Measurements from ENCODE around the gene PGAP6.
A peak's percentile ranks its signal among the peaks of the same experiment; 100 is the strongest.
"Not testable (repeated sequence)": the region's sequence is repeated elsewhere in the genome, so short reads cannot be mapped to it uniquely, and the experiment has no call there.

PGAP6 gene

GRCh38 chr16:379961-380761 lies 1.6 kb downstream of the PGAP6 start:
- no peak for DNase-seq (ENCODE audit: low read depth, low spot score)
- H3K27ac ChIP-seq = no peak overlapping the region

DNA sequence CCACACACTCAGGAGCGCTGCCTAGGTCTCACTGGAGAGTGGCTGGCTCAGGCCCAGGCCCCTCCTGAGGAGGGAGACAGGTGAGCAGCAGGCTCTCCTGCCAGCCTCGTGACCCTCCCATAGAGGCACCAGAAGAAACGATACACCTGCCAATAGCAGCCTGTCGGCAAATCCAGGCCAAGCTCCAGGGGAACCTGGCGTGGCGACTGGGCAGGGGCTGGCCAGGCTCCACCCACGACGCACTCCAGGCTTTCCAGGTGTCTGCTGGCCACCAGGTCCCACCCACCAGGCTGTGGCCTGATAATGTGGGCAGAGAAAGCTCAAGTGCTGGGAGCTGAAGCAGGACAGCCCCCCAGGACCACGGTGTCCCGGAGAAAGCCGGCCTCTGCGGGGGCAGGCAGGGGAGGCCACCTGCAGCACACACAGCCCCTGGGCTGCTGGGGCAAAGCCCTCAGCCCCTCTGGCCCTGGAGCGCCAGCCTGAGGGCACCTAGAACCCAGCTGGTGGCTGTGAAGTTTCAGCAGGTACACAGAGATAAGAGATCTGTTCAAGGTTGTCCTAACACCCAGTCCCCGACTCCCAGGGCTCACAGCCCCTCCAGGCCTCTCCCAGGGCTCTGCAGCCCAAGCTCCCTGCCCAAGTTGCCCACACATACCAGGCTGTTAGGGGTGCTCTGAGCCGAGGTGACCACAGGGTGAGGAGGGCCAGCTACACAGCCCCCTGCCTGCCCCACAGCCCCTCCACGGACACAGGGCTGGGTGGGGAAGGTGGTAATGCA lies 2.4 kb downstream of the PGAP6 start:
- H3K27ac ChIP-seq = no peak overlapping the region
- DNase-seq (ENCODE audit: low read depth, low spot score) = no peak

GRCh38 chr16:378821-379182 lies 3.0 kb downstream of the PGAP6 start:
- H3K27ac ChIP-seq = no peak overlapping the region
- DNase-seq (ENCODE audit: low read depth, low spot score) = no peak

GRCh38 chr16:378113-378820 lies 3.5 kb downstream of the PGAP6 start:
- DNase-seq (ENCODE audit: low read depth, low spot score); H3K27ac ChIP-seq: not testable (repeated sequence)

- H3K27ac ChIP-seq = no peak overlapping the region
- DNase-seq (ENCODE audit: low read depth, low spot score) = no peak
Measured at GRCh38 chr16:377419-377951, 4.3 kb downstream of the PGAP6 start.

GRCh38 chr16:376817-377418 lies 4.9 kb downstream of the PGAP6 start:
- no peak for DNase-seq (ENCODE audit: low read depth, low spot score)
- H3K27ac ChIP-seq = no peak overlapping the region

DNA sequence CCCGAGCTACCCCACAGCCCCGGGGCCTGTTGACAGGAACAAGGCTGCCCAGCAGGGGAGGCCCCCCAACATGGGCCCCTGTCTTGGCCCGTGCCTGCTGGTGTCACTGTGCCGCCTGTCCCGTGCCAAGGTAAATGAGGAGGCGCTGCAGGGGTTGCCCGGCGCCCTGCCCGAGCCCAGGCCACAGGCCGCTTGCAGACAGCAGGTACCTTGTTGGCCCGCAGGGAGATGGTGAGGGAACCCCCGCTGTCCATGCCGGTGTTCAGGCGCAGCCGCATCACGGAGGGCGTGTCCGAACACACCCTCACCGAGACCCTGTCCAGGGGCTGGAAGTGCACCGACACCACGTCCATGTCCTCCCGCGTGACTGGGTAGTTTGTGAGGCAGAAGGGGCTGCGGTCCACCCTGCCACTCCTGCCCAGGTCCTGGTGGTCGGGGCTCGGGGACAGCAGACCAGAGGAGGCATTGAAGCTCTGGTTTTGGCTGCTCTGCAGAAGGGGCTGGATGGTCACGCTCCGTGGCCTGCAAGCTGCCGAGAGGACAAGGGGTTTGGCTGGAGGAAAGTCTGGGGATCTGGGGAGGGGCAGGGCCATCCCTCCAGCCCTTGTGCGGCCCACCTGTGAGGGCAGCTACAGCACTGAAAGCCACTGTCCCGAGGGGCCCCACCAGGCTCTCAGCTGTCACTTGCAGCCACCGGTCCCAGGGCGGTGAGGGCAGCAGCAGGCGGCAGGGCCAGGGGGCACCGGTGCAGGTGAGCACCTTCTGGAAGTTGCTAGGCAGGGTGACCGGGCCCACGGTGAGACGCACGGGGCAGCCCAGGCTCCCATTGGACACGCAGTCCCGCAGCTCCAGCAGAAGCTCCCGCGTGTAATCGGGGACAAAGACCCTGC lies 5.6 kb downstream of the PGAP6 start:
- no peak for DNase-seq (ENCODE audit: low read depth, low spot score)

GRCh38 chr16:375212-375611 lies 6.6 kb downstream of the PGAP6 start:
- no peak for DNase-seq (ENCODE audit: low read depth, low spot score)

More for the DNA sequence above, 5.6 kb downstream of the PGAP6 start:
- H3K27ac ChIP-seq = no peak overlapping the region

GRCh38 chr16:374616-374926 lies 7.2 kb downstream of the PGAP6 start:
- H3K27ac ChIP-seq = no peak overlapping the region
- DNase-seq (ENCODE audit: low read depth, low spot score) = no peak

More at GRCh38 chr16:375212-375611, 6.6 kb downstream of the PGAP6 start:
- H3K27ac ChIP-seq = no peak overlapping the region

DNA sequence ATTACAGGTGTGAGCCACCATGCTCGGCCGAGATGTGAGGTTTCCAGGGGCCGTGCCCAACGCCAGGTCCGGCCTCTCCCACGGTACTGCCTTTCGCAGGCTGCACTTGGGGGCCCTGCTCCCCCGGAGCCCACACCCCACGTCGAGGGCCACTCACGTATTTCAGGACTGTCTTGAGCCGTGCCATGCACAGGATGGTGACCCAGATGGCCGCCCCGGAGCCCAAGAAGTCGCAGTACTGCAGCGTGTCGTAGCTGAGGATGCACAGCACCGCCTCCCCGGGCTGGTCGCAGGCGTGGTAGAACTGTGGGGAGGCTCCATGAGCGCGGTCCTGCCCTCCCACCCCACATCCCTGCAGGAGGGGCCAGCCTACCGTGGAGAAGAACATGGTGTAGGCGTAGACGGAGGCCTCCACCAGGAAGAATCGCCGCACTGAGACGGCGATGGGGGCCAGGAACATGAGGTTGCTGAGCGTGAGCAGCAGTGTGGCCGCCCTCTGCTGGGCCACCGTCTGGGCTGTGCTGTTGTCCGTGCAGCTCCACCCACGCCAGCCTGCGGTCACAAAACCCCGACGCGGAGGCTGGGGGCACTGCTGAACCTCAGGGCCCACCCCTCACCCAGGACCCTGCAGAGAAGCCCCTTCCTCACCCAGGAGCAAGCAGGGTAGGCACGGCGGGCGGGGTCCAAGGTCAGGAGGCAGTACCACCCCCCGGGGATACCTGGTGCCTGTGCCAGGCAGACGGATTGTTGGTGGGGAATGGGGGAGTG lies 7.7 kb downstream of the PGAP6 start:
- DNase-seq (ENCODE audit: low read depth, low spot score) = no peak
- H3K27ac ChIP-seq = no peak overlapping the region

GRCh38 chr16:373020-373598 lies 8.7 kb downstream of the PGAP6 start:
- DNase-seq (ENCODE audit: low read depth, low spot score) = no peak
- H3K27ac ChIP-seq = no peak overlapping the region

DNA sequence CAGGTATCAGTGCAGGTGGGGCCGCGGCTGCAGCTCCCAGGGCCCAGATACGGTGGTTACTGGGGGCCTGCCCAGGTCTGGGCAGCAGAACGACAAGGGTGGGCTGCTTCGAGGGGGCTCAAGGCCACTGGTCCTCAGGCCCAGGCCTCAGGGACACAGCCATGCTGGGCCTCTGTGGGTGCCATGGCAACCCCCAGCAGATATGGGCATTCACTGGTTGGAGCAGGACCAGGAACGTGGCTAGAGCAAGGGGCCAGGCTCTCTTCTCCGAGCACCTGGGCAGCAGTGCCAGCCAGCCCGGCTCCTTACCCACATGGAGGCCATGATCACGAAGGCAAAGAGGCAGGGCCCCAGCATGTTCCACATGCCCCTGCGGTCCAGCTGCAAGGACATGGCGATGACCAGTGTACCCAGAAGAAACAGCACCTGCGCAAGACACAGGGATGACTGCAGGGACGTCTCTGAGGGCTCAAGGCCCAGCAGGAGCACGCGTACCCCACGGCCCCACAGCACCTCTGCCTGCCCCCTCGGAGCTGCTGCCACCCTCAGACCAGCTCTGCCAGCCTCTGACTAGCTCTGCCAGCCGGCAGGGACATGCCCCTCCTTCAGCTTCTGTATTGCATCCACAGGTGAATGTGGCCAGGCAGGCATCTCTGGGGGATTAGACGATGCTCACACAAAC lies 9.3 kb downstream of the PGAP6 start:
- no peak for DNase-seq (ENCODE audit: low read depth, low spot score)
- no peak overlapping the region for H3K27ac ChIP-seq

DNA sequence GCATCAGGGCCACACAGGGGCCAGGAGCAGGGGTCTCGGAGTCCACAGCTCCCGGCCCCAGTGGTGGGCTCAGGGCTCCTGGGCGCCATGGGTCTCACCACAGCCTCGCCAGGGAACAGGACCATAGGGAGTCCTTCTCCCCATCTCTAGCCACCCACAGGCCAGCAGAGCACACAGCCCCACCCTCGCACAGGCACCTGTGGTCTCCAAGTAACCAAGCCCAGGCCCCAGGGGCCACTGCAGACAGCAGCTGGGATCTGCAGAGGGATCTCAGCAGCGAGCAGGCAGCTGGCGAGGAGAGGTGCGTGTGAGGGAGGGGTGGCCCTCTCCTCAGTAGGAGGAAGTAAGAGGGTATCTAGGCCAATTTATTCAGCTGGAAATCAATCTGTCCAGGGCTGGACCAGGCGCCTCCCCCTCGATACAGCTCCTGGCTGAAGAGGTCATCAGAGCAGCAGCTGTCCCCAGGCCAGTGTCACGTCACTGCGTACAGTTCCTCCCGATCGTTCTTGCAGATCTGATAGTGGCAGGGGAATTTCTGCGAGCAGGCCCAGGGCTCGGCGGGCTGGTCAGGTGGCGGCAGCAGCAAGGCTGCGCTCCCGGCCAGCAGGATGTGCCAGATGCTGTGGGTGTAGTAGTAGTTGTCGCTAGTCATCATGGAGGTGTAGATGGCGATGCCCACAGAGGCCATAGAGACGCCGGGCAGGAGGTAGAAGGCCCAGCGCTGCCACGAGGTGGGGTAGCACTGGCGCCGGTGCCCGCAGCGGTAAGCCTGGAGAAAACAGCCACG lies 10.1 kb downstream of the PGAP6 start:
- no peak overlapping the region for H3K27ac ChIP-seq
- no peak for DNase-seq (ENCODE audit: low read depth, low spot score)

DNA sequence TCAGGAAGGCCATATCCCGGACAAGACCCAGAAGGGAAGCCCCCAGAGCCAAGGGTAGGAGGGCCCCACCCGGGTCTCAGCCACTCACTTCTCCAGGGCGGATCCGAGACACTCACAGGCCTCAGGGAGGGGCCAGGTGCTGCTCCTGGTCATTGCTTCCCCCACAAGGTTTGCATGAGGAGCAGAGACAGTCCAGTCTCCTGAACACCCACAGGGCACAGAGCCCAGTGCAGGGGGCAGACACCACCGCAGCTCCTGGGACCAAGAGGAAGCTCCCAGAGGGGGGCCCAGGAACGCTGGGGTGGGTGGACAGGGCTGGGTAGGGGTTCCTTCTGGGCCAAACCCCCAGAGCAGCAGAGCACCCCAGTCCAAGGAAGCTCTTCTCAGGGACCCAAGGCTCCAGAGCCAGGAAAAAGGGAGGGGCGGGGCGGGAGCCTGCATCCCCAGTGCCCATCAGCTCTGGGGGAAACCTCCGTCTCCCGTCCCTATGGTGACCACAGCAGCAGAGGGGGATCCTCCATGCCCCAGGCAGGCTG lies 10.7 kb downstream of the PGAP6 start:
- H3K27ac ChIP-seq = peak overlapping the region; percentile 40

GRCh38 chr16:370443-370842 lies 11.3 kb downstream of the PGAP6 start, which contains the start of gene MRPL28:
Gene MRPL28, minus strand, starts transcription at chr16:370538. Its CDS starts 320 bp downstream, at chr16:370218.
- peak within 1 kb of the TSS; percentile 40 for H3K27ac ChIP-seq
- DNase-seq (ENCODE audit: low read depth, low spot score) = peak; percentile 68

More for the DNA sequence above, 10.7 kb downstream of the PGAP6 start:
- no peak for DNase-seq (ENCODE audit: low read depth, low spot score)

DNA sequence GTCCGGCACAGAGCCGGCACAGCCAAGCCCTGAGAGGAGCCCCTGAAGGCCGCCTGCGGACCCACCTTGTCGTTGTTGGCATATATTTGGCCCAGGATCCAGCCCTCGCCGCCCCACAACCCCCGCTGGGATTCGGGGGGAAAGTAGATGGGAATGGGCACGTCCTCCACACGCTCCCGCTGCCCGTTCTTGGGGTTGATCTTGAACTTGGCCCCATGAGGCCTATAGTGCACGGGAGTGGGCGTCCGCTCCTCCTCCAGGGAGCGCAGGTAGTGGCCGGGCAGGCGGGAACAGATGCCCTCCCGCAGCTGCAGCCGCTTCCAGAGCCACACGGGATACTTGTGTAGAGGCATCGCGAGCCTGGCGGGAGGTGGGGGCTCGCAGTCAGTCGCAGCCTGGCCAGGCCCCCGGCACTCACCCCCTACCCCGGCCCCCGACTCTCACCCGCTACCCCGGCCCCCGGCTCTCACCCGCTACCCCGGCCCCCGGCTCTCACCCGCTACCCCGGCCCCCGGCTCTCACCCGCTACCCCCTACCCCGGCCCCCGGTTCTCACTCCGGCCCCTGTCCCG lies 11.8 kb downstream of the PGAP6 start:
- no peak for DNase-seq (ENCODE audit: low read depth, low spot score)
- no peak overlapping the region for H3K27ac ChIP-seq
